ENCODE measurements around the gene TEX52.

- TF ChIP-seq CTCF (conservative IDR thresholded peaks at IDR 0.05 in 1 of 2, IDR thresholded peaks at IDR 0.05 in 1 of 2; ENCODE audit: extremely low read depth in 1 of 2, insufficient read depth in 1 of 2, low read depth in 1 of 2, low read length in 2 of 2) (no peak), EZH2 (IDR thresholded peaks at IDR 0.05; ENCODE audit: borderline replicate concordance, low read length) (no peak)
Observed at GRCh38 chr12:2897418-2897817, 40.6 kb upstream of the TEX52 start.
